ENCODE results near the gene PFDN4.

The PFDN4 gene

GRCh38 chr20:54190217-54190616 is 17.7 kb upstream of the PFDN4 start:
- Histone ChIP-seq H3K9me2 (replicated peaks; ENCODE audit: control insufficient read depth, low read length) (no peaks in the 10 kb centered on the region), H3K36me3 (ENCODE audit: control insufficient read depth, low read length) (no peaks in the 10 kb centered on the region), H3K27ac (ENCODE audit: low read depth, low read length) (no peak overlapping the region), H3K4me1 (ENCODE audit: control insufficient read depth, low read length) (no peaks in the 10 kb centered on the region), H3K79me2 (ENCODE audit: control insufficient read depth, low read length) (no peaks in the 10 kb centered on the region), H3K27me3 (ENCODE audit: control insufficient read depth, low read length) (0 out of 2 replicates have a peak, but pooled peaks cover 2% of the 10 kb centered on the region), H3K4me3 (ENCODE audit: low read length) (no peak overlapping the region), H3K9me3 (ENCODE audit: control insufficient read depth, insufficient read depth, low read length) (no peaks in the 10 kb centered on the region), H3K4me2 (ENCODE audit: low read length) (no peak overlapping the region), H4K20me1 (ENCODE audit: control insufficient read depth, insufficient read depth, low read depth, low read length) (no peaks in the 10 kb centered on the region), H3F3A (ENCODE audit: control insufficient read depth, insufficient read depth) (no peaks in the 10 kb centered on the region)
- TF ChIP-seq EZH2phosphoT487 (IDR thresholded peaks at IDR 0.05; ENCODE audit: borderline replicate concordance, low read length), result no peak
- TF ChIP-seq CTCF (IDR thresholded peaks at IDR 0.05; ENCODE audit: low read depth, low read length, poor library complexity, severe bottlenecking), result no peak

GRCh38 chr20:54193817-54194216 is 14.1 kb upstream of the PFDN4 start:
- Histone ChIP-seq H3K4me2 (ENCODE audit: low read length) (no peak overlapping the region), H3K27ac (ENCODE audit: low read depth, low read length) (no peak overlapping the region), H3K79me2 (ENCODE audit: control insufficient read depth, low read length) (no peaks in the 10 kb centered on the region), H3K4me3 (ENCODE audit: low read length) (no peak overlapping the region), H3K36me3 (ENCODE audit: control insufficient read depth, low read length) (no peaks in the 10 kb centered on the region), H3K9me3 (ENCODE audit: control insufficient read depth, insufficient read depth, low read length) (no peaks in the 10 kb centered on the region), H3K9me2 (replicated peaks; ENCODE audit: control insufficient read depth, low read length) (no peaks in the 10 kb centered on the region), H4K20me1 (ENCODE audit: control insufficient read depth, insufficient read depth, low read depth, low read length) (no peaks in the 10 kb centered on the region), H3K4me1 (ENCODE audit: control insufficient read depth, low read length) (peaks cover 8% of the 10 kb centered on the region), H3F3A (ENCODE audit: control insufficient read depth, insufficient read depth) (no peaks in the 10 kb centered on the region), H3K27me3 (ENCODE audit: control insufficient read depth, low read length) (0 out of 2 replicates have a peak, but pooled peaks cover 2% of the 10 kb centered on the region)
- TF ChIP-seq EZH2phosphoT487 (IDR thresholded peaks at IDR 0.05; ENCODE audit: borderline replicate concordance, low read length) (no peak), CTCF (IDR thresholded peaks at IDR 0.05; ENCODE audit: low read depth, low read length, poor library complexity, severe bottlenecking) (no peak)

GRCh38 chr20:54194724-54195438 is 13.0 kb upstream of the PFDN4 start:
- H3K27me3 ChIP-seq (ENCODE audit: control insufficient read depth, low read length), result 0 out of 2 replicates have a peak, but pooled peaks cover 5% of the 10 kb centered on the region
- no peaks in the 10 kb centered on the region for H3K9me3 ChIP-seq (ENCODE audit: control insufficient read depth, insufficient read depth, low read length)
- H3K79me2 ChIP-seq (ENCODE audit: control insufficient read depth, low read length), result no peaks in the 10 kb centered on the region
- peaks cover 3% of the 10 kb centered on the region; the same call in 1 of the 2 replicates for H4K20me1 ChIP-seq (ENCODE audit: control insufficient read depth, insufficient read depth, low read depth, low read length)
- no peak overlapping the region for H3K4me2 ChIP-seq (ENCODE audit: low read length)
- TF ChIP-seq EZH2phosphoT487 (IDR thresholded peaks at IDR 0.05; ENCODE audit: borderline replicate concordance, low read length), result no peak
- TF ChIP-seq CTCF (IDR thresholded peaks at IDR 0.05; ENCODE audit: low read depth, low read length, poor library complexity, severe bottlenecking), result no peak
- no peaks in the 10 kb centered on the region for H3F3A ChIP-seq (ENCODE audit: control insufficient read depth, insufficient read depth)
- H3K9me2 ChIP-seq (replicated peaks; ENCODE audit: control insufficient read depth, low read length), result no peaks in the 10 kb centered on the region
- peaks cover 8% of the 10 kb centered on the region for H3K4me1 ChIP-seq (ENCODE audit: control insufficient read depth, low read length)
- H3K36me3 ChIP-seq (ENCODE audit: control insufficient read depth, low read length), result no peaks in the 10 kb centered on the region
- H3K4me3 ChIP-seq (ENCODE audit: low read length), result no peak overlapping the region
- H3K27ac ChIP-seq (ENCODE audit: low read depth, low read length), result no peak overlapping the region
